Activated CD4-positive, alpha-beta T cell treated with anti-CD3 and anti-CD28 coated beads, Interleukin-2, amount 10 ng/mL, durations not matched to agents 24 days and 14 days (primary cell): ENCODE measurements around the gene MUCL3. TPM values are rescaled to one million over a fixed set of nuclear protein-coding genes. Genes with fewer than 3 reads are reported as not detected.

Source experiments
- DNase-seq: peaks from one replicate; pipeline ENCODE4 v3.0.0; 2022
- H3K27ac Mint-ChIP-seq: one replicate; pipeline ENCODE4 v1.8.0; 2022; ENCODE audit warnings: mild to moderate bottlenecking, mixed read lengths
- H3K27me3 Mint-ChIP-seq: one replicate; pipeline ENCODE4 v1.8.0; 2022; ENCODE audit warnings: mixed read lengths
- H3K36me3 Mint-ChIP-seq: one replicate; pipeline ENCODE4 v1.8.0; 2022; ENCODE audit warnings: low read depth, mild to moderate bottlenecking, mixed read lengths
- H3K4me1 Mint-ChIP-seq: one replicate; pipeline ENCODE4 v1.8.0; 2021; ENCODE audit warnings: mixed read lengths
- H3K4me3 Mint-ChIP-seq: one replicate; pipeline ENCODE4 v1.8.0; 2022; ENCODE audit warnings: mild to moderate bottlenecking, moderate library complexity, mixed read lengths
- H3K9me3 Mint-ChIP-seq: one replicate; pipeline ENCODE4 v1.8.0; 2021; ENCODE audit warnings: mixed read lengths
- intact Hi-C: fragments of 100-400 bp; cut with micrococcal nuclease; formaldehyde crosslinking; loops from one replicate; pipeline ENCODE4 v1.15.1; 2023
- total RNA-seq: library from RNA; stranded (reverse); gene quantifications from 2 replicates; pipeline ENCODE4 v1.2.3, GENCODE V29; 2022

The MUCL3 gene, protein sequence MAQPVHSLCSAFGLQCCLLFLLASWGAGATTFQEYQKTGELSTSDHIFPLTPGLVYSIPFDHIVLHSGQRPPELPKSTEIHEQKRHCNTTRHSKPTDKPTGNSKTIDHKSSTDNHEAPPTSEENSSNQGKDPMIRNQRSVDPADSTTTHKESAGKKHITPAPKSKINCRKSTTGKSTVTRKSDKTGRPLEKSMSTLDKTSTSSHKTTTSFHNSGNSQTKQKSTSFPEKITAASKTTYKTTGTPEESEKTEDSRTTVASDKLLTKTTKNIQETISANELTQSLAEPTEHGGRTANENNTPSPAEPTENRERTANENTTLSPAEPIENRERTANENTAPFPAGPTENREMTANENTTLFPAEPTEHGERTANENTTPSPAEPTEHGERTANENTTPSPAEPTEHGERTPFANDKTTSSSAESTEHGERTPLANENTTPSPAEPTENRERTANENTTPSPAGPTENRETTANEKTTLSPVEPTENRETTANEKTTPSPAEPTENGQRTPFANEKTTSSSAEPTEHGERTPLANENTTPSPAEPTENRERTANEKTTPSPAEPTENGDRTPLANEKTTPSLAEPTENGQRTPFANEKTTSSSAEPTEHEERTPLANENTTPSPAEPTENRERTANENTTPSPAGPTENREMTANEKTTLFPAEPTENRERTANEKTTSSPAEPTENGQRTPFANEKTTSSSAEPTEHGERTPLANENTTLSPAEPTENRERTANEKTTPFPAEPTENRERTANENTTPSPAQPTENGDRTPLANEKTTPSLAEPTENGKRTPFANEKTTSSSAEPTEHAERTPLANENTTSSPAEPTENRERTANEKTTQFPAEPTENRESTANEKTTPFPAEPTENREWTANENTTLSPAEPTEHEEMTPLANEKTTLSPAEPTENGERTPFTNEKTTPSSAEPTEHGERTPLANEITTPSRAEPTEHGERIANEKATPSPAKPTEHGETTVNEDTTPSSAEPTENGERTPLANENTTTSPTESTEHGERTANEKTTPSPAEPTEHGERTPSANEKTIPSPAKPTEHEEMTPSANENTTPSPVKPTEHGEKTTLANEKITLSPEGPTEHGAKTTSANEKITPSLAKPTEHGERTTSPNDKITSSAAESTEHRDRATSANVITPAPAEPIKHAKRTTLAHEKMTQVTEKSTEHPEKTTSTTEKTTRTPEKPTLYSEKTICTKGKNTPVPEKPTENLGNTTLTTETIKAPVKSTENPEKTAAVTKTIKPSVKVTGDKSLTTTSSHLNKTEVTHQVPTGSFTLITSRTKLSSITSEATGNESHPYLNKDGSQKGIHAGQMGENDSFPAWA (N-terminal part only)
- not detected in 2 replicates for total RNA-seq

DNA sequence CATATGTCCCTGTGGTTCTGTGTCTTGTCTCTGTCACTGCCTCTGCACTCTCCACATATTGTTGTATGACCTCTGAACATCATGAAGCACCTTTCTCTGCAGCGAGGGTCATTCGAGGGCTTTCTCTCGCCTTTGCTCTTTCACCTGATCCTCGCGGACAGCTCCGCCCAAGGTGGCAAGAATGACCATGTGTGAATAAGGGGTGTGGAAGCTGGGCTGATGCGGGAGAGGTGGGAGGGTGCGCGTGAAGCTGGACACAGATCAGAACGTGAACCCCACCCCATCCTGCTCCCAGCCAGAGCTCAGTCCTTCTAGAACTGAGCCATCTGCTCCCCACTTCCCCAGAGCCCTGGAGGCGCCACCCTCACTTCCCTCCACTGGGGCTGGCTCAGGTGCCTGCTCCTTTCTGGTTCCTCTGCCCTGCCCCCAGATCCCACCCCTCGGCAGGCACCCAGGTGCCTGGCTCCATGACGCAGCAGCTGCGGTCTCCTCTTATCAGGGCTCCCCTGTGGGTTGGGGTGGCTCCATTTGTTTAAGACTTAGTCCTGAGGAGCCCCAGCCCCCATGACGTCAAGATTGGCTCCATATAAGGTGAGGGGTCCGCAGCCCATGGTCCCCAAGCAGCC, at the start of gene MUCL3:
Gene MUCL3, plus strand, starts transcription at position 613 of the 626 bp plus-strand sequence. CDS start 27 bp downstream, outside the sequence.
- no peak for DNase-seq
- intact Hi-C loops, result no loop called here
- Mint-ChIP-seq H3K27ac (no peak within 1 kb of the TSS), H3K27me3 (peaks cover 39% of the 10 kb centered on the region), H3K4me1 (peaks cover 2% of the 10 kb centered on the region), H3K9me3 (no peaks in the 10 kb centered on the region), H3K36me3 (no peaks in the 10 kb centered on the region), H3K4me3 (no peak within 1 kb of the TSS)

GRCh38 chr6:30891450-30891723, 49.4 kb upstream of the MUCL3 start:
- no peak for DNase-seq
- Mint-ChIP-seq H3K27ac (no peak overlapping the region), H3K27me3 (no peaks in the 10 kb centered on the region), H3K4me1 (peaks cover 6% of the 10 kb centered on the region), H3K4me3 (no peak overlapping the region), H3K36me3 (peaks cover 10% of the 10 kb centered on the region), H3K9me3 (no peaks in the 10 kb centered on the region)
- intact Hi-C loops, result no loop called here

GRCh38 chr6:30891816-30892538, 48.8 kb upstream of the MUCL3 start:
- H3K27me3 Mint-ChIP-seq, result no peaks in the 10 kb centered on the region
- no peak overlapping the region for H3K4me3 Mint-ChIP-seq
- H3K27ac Mint-ChIP-seq, result no peak overlapping the region
- peaks cover 10% of the 10 kb centered on the region for H3K36me3 Mint-ChIP-seq
- peaks cover 3% of the 10 kb centered on the region for H3K4me1 Mint-ChIP-seq
- intact Hi-C loops, result no loop called here
- H3K9me3 Mint-ChIP-seq, result no peaks in the 10 kb centered on the region
- DNase-seq, result no peak

GRCh38 chr6:30893001-30893591, 47.7 kb upstream of the MUCL3 start:
- H3K4me3 Mint-ChIP-seq, result no peak overlapping the region
- intact Hi-C loops, result no loop called here
- H3K27me3 Mint-ChIP-seq, result no peaks in the 10 kb centered on the region
- H3K27ac Mint-ChIP-seq, result no peak overlapping the region
- H3K36me3 Mint-ChIP-seq, result peaks cover 10% of the 10 kb centered on the region
- H3K4me1 Mint-ChIP-seq, result peaks cover 2% of the 10 kb centered on the region
- DNase-seq, result no peak
- H3K9me3 Mint-ChIP-seq, result no peaks in the 10 kb centered on the region

GRCh38 chr6:30893666-30894065, 47.1 kb upstream of the MUCL3 start:
- H3K36me3 Mint-ChIP-seq, result peaks cover 15% of the 10 kb centered on the region
- no peaks in the 10 kb centered on the region for H3K27me3 Mint-ChIP-seq
- no peak overlapping the region for H3K27ac Mint-ChIP-seq
- no peak overlapping the region for H3K4me3 Mint-ChIP-seq
- H3K4me1 Mint-ChIP-seq, result peaks cover 2% of the 10 kb centered on the region
- intact Hi-C loops, result no loop called here
- no peaks in the 10 kb centered on the region for H3K9me3 Mint-ChIP-seq
- no peak for DNase-seq

- Mint-ChIP-seq H3K4me1 (peaks cover 2% of the 10 kb centered on the region), H3K9me3 (no peaks in the 10 kb centered on the region), H3K27me3 (no peaks in the 10 kb centered on the region), H3K36me3 (peaks cover 16% of the 10 kb centered on the region), H3K27ac (no peak overlapping the region), H3K4me3 (no peak overlapping the region)
- intact Hi-C loops, result no loop called here
- no peak for DNase-seq
Measured at GRCh38 chr6:30894381-30894780, 46.4 kb upstream of the MUCL3 start.

DNA sequence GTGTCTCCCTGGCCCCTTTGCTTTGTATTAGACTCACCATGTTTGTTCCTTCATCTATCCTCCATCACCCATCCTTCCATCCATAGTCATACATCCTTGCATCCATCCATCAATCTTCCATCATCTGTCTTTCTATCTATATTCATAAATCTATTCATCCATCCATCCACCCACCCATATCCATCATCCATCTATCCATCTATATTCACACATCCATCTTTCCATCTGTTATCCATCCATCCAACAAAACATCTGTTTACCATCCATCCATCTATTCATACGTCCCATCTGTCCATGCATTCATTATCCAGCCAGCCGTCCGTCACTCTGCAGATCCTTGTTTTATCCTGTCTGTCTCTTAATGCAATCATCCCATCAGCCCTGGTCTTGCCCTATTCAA, 45.8 kb upstream of the MUCL3 start:
- Mint-ChIP-seq H3K4me1 (peaks cover 2% of the 10 kb centered on the region), H3K27ac (no peak overlapping the region), H3K27me3 (no peaks in the 10 kb centered on the region), H3K9me3 (no peaks in the 10 kb centered on the region), H3K4me3 (no peak overlapping the region), H3K36me3 (peaks cover 15% of the 10 kb centered on the region)
- DNase-seq, result no peak
- intact Hi-C loops, result no loop called here

GRCh38 chr6:30895343-30895742, 45.4 kb upstream of the MUCL3 start:
- H3K4me1 Mint-ChIP-seq, result peaks cover 2% of the 10 kb centered on the region
- no peak overlapping the region for H3K27ac Mint-ChIP-seq

GRCh38 chr6:30896541-30896940, 44.2 kb upstream of the MUCL3 start:
- peaks cover 2% of the 10 kb centered on the region for H3K4me1 Mint-ChIP-seq
- no peak overlapping the region for H3K4me3 Mint-ChIP-seq
- H3K9me3 Mint-ChIP-seq, result no peaks in the 10 kb centered on the region
- peaks cover 15% of the 10 kb centered on the region for H3K36me3 Mint-ChIP-seq
- H3K27ac Mint-ChIP-seq, result no peak overlapping the region
- no peaks in the 10 kb centered on the region for H3K27me3 Mint-ChIP-seq
- intact Hi-C loops, result no loop called here
- DNase-seq, result no peak

More at GRCh38 chr6:30895343-30895742, 45.4 kb upstream of the MUCL3 start:
- DNase-seq, result no peak
- intact Hi-C loops, result no loop called here
- H3K4me3 Mint-ChIP-seq, result no peak overlapping the region
- H3K9me3 Mint-ChIP-seq, result no peaks in the 10 kb centered on the region
- no peaks in the 10 kb centered on the region for H3K27me3 Mint-ChIP-seq
- H3K36me3 Mint-ChIP-seq, result peaks cover 15% of the 10 kb centered on the region

GRCh38 chr6:30897882-30898281, 42.9 kb upstream of the MUCL3 start:
- H3K9me3 Mint-ChIP-seq, result no peaks in the 10 kb centered on the region
- no peaks in the 10 kb centered on the region for H3K27me3 Mint-ChIP-seq

DNA sequence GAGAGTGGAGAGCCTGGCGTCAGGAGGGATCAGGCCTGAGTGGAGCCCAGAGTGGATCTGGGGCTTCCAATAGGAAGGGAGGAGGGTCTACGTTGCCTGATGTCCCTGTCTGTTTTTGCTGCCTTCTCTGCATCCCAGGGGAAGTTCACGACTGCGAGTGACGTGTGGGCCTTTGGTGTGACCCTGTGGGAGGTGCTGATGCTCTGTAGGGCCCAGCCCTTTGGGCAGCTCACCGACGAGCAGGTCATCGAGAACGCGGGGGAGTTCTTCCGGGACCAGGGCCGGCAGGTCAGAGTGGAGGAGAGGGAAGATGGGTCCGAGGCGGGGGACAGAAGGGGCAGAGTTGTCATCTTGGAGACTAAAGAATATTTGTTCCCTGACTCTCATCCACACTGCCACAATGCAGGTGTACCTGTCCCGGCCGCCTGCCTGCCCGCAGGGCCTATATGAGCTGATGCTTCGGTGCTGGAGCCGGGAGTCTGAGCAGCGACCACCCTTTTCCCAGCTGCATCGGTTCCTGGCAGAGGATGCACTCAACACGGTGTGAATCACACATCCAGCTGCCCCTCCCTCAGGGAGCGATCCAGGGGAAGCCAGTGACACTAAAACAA, 41.9 kb upstream of the MUCL3 start:
- intact Hi-C loops, result no loop called here

More at GRCh38 chr6:30897882-30898281, 42.9 kb upstream of the MUCL3 start:
- H3K4me3 Mint-ChIP-seq, result no peak overlapping the region
- no peak overlapping the region for H3K27ac Mint-ChIP-seq
- intact Hi-C loops, result no loop called here
- no peak for DNase-seq
- H3K36me3 Mint-ChIP-seq, result peaks cover 12% of the 10 kb centered on the region
- H3K4me1 Mint-ChIP-seq, result peaks cover 7% of the 10 kb centered on the region

DNA sequence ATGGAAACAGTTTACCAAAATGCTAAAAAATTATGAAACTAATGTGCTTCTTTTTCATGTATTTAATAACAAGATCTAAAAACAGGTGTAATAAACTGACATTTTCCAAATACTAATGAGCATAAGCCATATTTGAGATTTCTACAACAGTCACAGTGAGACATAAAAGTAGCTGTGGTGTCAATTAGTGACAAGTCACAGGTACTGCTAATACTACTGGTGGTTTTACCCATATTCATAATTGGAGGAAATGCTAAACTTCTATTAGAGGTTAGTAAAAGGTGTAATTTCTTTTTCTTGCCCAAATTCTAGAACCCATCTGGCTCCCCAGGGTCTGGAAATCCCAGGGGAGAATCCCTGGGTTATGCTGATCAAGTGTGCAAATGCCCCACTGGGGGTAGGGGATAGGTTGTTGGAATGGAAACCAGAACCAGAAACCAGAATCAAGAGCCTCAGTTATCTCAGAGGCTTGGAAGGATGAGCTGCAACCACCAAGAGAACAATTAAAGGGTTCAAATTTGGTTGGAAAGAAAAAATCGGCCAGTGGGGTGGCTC, 39.8 kb upstream of the MUCL3 start:
- DNase-seq, result no peak
- Mint-ChIP-seq H3K4me1 (peaks cover 6% of the 10 kb centered on the region), H3K4me3 (no peak overlapping the region), H3K27ac (no peak overlapping the region), H3K27me3 (no peaks in the 10 kb centered on the region), H3K36me3 (peaks cover 8% of the 10 kb centered on the region), H3K9me3 (no peaks in the 10 kb centered on the region)
- intact Hi-C loops, result no loop called here

More for the DNA sequence above, 41.9 kb upstream of the MUCL3 start:
- no peak overlapping the region for H3K4me3 Mint-ChIP-seq
- no peaks in the 10 kb centered on the region for H3K9me3 Mint-ChIP-seq
- H3K4me1 Mint-ChIP-seq, result peaks cover 8% of the 10 kb centered on the region
- peaks cover 12% of the 10 kb centered on the region for H3K36me3 Mint-ChIP-seq
- H3K27me3 Mint-ChIP-seq, result no peaks in the 10 kb centered on the region
- H3K27ac Mint-ChIP-seq, result no peak overlapping the region
- DNase-seq, result no peak
